Prostate gland (tissue), 2 donors: ENCODE results near the gene EXD3. TPM values are rescaled to one million over a fixed set of nuclear protein-coding genes. Genes with fewer than 3 reads are reported as not detected.

Experiments used
- DNase-seq: peaks from one replicate; pipeline ENCODE4 v3.0.0-alpha.2; 2019; ENCODE audit warnings: low spot score
- H3K27ac ChIP-seq, 2 donors: fragments of 200-600 bp; sonication (generic); 2 replicates each; pipeline ENCODE4 v1.5.1; 2017 to 2019
- H3K27me3 ChIP-seq: fragments of 200-600 bp; sonication (generic); replicated peaks from 2 replicates; pipeline ENCODE4 v1.5.1; 2019; ENCODE audit not compliant: insufficient read depth
- H3K36me3 ChIP-seq, 2 donors: fragments of 200-600 bp; sonication (generic); 1 replicate in 1 of 2; 2 replicates in 1 of 2; pipeline versions ENCODE4 v1.5.1 to v1.8.1; 2017 to 2019
- H3K4me1 ChIP-seq: fragments of 200-600 bp; sonication (generic); replicated peaks from 2 replicates; pipeline ENCODE4 v1.5.1; 2019
- H3K4me3 ChIP-seq, 2 donors: fragments of 200-600 bp; sonication (generic); 2 replicates each; pipeline ENCODE4 v1.5.1; 2017 to 2019
- H3K9me3 ChIP-seq: fragments of 200-600 bp; sonication (generic); 2 replicates; pipeline ENCODE4 v1.5.1; 2017
- POLR2A ChIP-seq: fragments of 450-650 bp; IDR thresholded peaks from one replicate; pipeline ENCODE4 v1.6.1; 2016; ENCODE audit warnings: antibody characterized with exemption, mild to moderate bottlenecking
- POLR2AphosphoS5 ChIP-seq: sonication (generic); formaldehyde crosslinking; IDR thresholded peaks from one replicate; pipeline ENCODE4 v1.6.1; 2017; ENCODE audit warnings: antibody characterized with exemption
- whole genome bisulfite sequencing: methylation state at CpG from one replicate; pipeline ENCODE4 v1.1.5; 2018; 5-methylcytosine and 5-hydroxymethylcytosine counted together
- intact Hi-C: fragments of 100-400 bp; cut with DNase I; formaldehyde crosslinking; loops from one replicate; pipeline ENCODE4 v1.14.2; 2022
- total RNA-seq, 2 donors: library from RNA; depleted of rRNA; stranded (reverse); fragments of >200 nt; gene quantifications; one replicate each; pipeline ENCODE4 v1.1.0, GENCODE V29; 2016
- TF ChIP-seq, protein P1 (sequence below), 4 experiments: fragments of 200-600 bp in 2 of 4; fragments of 450-650 bp in 2 of 4; sonication (generic) in 2 of 4; IDR thresholded peaks; 1 replicate in 3 of 4; 2 replicates in 1 of 4; pipeline ENCODE4 v1.5.1; 2016 to 2019; ENCODE audit warnings: antibody characterized with exemption in 4 of 4, mild to moderate bottlenecking in 2 of 4, moderate library complexity in 2 of 4

Gene EXD3
- total RNA-seq, 2 donors from 2014 or later: 32.6 to 44.8 TPM

- TF ChIP-seq, protein P1, sequence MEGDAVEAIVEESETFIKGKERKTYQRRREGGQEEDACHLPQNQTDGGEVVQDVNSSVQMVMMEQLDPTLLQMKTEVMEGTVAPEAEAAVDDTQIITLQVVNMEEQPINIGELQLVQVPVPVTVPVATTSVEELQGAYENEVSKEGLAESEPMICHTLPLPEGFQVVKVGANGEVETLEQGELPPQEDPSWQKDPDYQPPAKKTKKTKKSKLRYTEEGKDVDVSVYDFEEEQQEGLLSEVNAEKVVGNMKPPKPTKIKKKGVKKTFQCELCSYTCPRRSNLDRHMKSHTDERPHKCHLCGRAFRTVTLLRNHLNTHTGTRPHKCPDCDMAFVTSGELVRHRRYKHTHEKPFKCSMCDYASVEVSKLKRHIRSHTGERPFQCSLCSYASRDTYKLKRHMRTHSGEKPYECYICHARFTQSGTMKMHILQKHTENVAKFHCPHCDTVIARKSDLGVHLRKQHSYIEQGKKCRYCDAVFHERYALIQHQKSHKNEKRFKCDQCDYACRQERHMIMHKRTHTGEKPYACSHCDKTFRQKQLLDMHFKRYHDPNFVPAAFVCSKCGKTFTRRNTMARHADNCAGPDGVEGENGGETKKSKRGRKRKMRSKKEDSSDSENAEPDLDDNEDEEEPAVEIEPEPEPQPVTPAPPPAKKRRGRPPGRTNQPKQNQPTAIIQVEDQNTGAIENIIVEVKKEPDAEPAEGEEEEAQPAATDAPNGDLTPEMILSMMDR (IDR thresholded peaks at IDR 0.05): no peak
- TF ChIP-seq POLR2AphosphoS5 (no peak), POLR2A (no peak)
- H3K4me1 ChIP-seq: peaks cover 40% of the 10 kb centered on the region
- no peaks in the 10 kb centered on the region for H3K36me3 ChIP-seq
- 50% methylated on average over 20 of the region's 20 CpGs for WGBS
- no peak overlapping the region for H3K27ac ChIP-seq
- no peak overlapping the region for H3K4me3 ChIP-seq
- no peaks in the 10 kb centered on the region for H3K9me3 ChIP-seq
- H3K27me3 ChIP-seq: no peaks in the 10 kb centered on the region
- no peak for DNase-seq
- intact Hi-C loops: no loop called here
Measured at GRCh38 chr9:137308057-137308619, 114.8 kb downstream of the EXD3 start.

- no peaks in the 10 kb centered on the region for H3K9me3 ChIP-seq
- no peak overlapping the region for H3K4me3 ChIP-seq
- no peak for DNase-seq
- no peak for TF ChIP-seq POLR2AphosphoS5
- TF ChIP-seq POLR2A: peak; percentile 9
- no peak overlapping the region for H3K27ac ChIP-seq
- peaks cover 46% of the 10 kb centered on the region for H3K4me1 ChIP-seq
- no peaks in the 10 kb centered on the region for H3K36me3 ChIP-seq
- intact Hi-C loops: no loop called here
- 32% methylated on average over 28 of the region's 30 CpGs for WGBS
- H3K27me3 ChIP-seq: no peaks in the 10 kb centered on the region
Measured at GRCh38 chr9:137307255-137308056, 115.5 kb downstream of the EXD3 start.

GRCh38 chr9:137306850-137307254 is 116.1 kb downstream of the EXD3 start:
- intact Hi-C loops: no loop called here
- DNase-seq: no peak
- no peaks in the 10 kb centered on the region for H3K9me3 ChIP-seq
- no peaks in the 10 kb centered on the region for H3K27me3 ChIP-seq
- no peaks in the 10 kb centered on the region for H3K36me3 ChIP-seq
- 28% methylated on average over 18 of the region's 23 CpGs for WGBS
- H3K27ac ChIP-seq: no peak overlapping the region
- H3K4me3 ChIP-seq: no peak overlapping the region
- peaks cover 44% of the 10 kb centered on the region for H3K4me1 ChIP-seq
- TF ChIP-seq, protein P1 (IDR thresholded peaks at IDR 0.05): no peak
- TF ChIP-seq POLR2AphosphoS5 (no peak), POLR2A (no peak)

- H3K9me3 ChIP-seq: no peaks in the 10 kb centered on the region
- peaks cover 40% of the 10 kb centered on the region for H3K4me1 ChIP-seq
- no peaks in the 10 kb centered on the region for H3K27me3 ChIP-seq
- peak overlapping the region; percentile 92 to 93 for H3K27ac ChIP-seq
- DNase-seq: peak; percentile 4
- TF ChIP-seq POLR2AphosphoS5 (no peak), POLR2A (no peak)
- TF ChIP-seq, protein P1 (IDR thresholded peaks at IDR 0.05): no peak
- WGBS: 26% methylated on average over 26 of the region's 30 CpGs
- intact Hi-C loops: no loop called here
- H3K36me3 ChIP-seq: no peaks in the 10 kb centered on the region
- H3K4me3 ChIP-seq: no peak overlapping the region
Measured at GRCh38 chr9:137306066-137306849, 116.7 kb downstream of the EXD3 start.

- H3K36me3 ChIP-seq: no peaks in the 10 kb centered on the region
- no peaks in the 10 kb centered on the region for H3K9me3 ChIP-seq
- peak overlapping the region; percentile 92 to 93 for H3K27ac ChIP-seq
- 30% methylated on average over 8 of the region's 8 CpGs for WGBS
- H3K4me1 ChIP-seq: peaks cover 37% of the 10 kb centered on the region
- no peak overlapping the region for H3K4me3 ChIP-seq
- intact Hi-C loops: no loop called here
- TF ChIP-seq POLR2AphosphoS5 (no peak), POLR2A (no peak)
- TF ChIP-seq, protein P1 (IDR thresholded peaks at IDR 0.05): no peak
- H3K27me3 ChIP-seq: no peaks in the 10 kb centered on the region
- no peak for DNase-seq
Measured at GRCh38 chr9:137305798-137306065, 117.2 kb downstream of the EXD3 start.
